Activated CD4-positive, alpha-beta T cell treated with anti-CD3 and anti-CD28 coated beads, Interleukin-2, amount 50 U/mL, for 1 hour (primary cell): ENCODE measurements around the gene KRTAP12-1.
"Not testable (repeated sequence)": the region's sequence is repeated elsewhere in the genome, so short reads cannot be mapped to it uniquely, and the experiment has no call there.

ENCODE experiments used
- DNase-seq: peaks from one replicate; pipeline ENCODE4 v3.0.0-alpha.2; 2020

The KRTAP12-1 gene

GRCh38 chr21:44697172-44697810, 15.3 kb upstream of the KRTAP12-1 start, which contains the start of gene KRTAP10-12:
Gene KRTAP10-12, plus strand, starts transcription at chr21:44697172. Its CDS starts 30 bp downstream, at chr21:44697202.
- not testable (repeated sequence) for DNase-seq

- no peak for DNase-seq
Measured at GRCh38 chr21:44696572-44696971, 14.6 kb upstream of the KRTAP12-1 start.

- no peak for DNase-seq
Measured at GRCh38 chr21:44695641-44696040, 13.7 kb upstream of the KRTAP12-1 start.

- DNase-seq: no peak
Measured at GRCh38 chr21:44695184-44695583, 13.2 kb upstream of the KRTAP12-1 start.

- DNase-seq: no peak
Measured at GRCh38 chr21:44694776-44695175, 12.8 kb upstream of the KRTAP12-1 start.

GRCh38 chr21:44692798-44693512, 11.0 kb upstream of the KRTAP12-1 start:
- no peak for DNase-seq

GRCh38 chr21:44691686-44692085, 9.7 kb upstream of the KRTAP12-1 start:
- no peak for DNase-seq

- DNase-seq: not testable (repeated sequence)
Measured at GRCh38 chr21:44689740-44690139, 7.8 kb upstream of the KRTAP12-1 start.

GRCh38 chr21:44687671-44688070, 5.7 kb upstream of the KRTAP12-1 start:
- DNase-seq: no peak

- no peak for DNase-seq
Measured at GRCh38 chr21:44686843-44687561, 5.0 kb upstream of the KRTAP12-1 start.

GRCh38 chr21:44686000-44686781, 4.2 kb upstream of the KRTAP12-1 start:
- no peak for DNase-seq

GRCh38 chr21:44685050-44685449, 3.1 kb upstream of the KRTAP12-1 start:
- not testable (repeated sequence) for DNase-seq

- no peak for DNase-seq
Measured at GRCh38 chr21:44684483-44684882, 2.5 kb upstream of the KRTAP12-1 start.

- DNase-seq: no peak
Measured at GRCh38 chr21:44684077-44684476, 2.1 kb upstream of the KRTAP12-1 start.

GRCh38 chr21:44682580-44683151, 703 bp upstream of the KRTAP12-1 start:
- no peak for DNase-seq

- DNase-seq: no peak
Measured at GRCh38 chr21:44681152-44681551, 811 bp downstream of the KRTAP12-1 start.

- DNase-seq: no peak
Measured at GRCh38 chr21:44677881-44678280, 4.1 kb downstream of the KRTAP12-1 start.

- DNase-seq: no peak
Measured at GRCh38 chr21:44671911-44672310, 10.1 kb downstream of the KRTAP12-1 start.

- DNase-seq: no peak
Measured at GRCh38 chr21:44670642-44671432, 11.1 kb downstream of the KRTAP12-1 start.

GRCh38 chr21:44667612-44668011, 14.4 kb downstream of the KRTAP12-1 start:
- no peak for DNase-seq

GRCh38 chr21:44666401-44667320, 15.3 kb downstream of the KRTAP12-1 start, which contains the start of gene KRTAP12-2:
Gene KRTAP12-2, minus strand, starts transcription at chr21:44666927. Its CDS starts 41 bp downstream, at chr21:44666886.
- no peak for DNase-seq
